ENCODE results near the gene SH2D3A. TPM values are rescaled to one million over a fixed set of nuclear protein-coding genes. Genes with fewer than 3 reads are reported as not detected.

The SH2D3A gene
- total and polyA plus RNA-seq, 8 donors = 10.1 to 33.0 (median 14.2) TPM

GRCh38 chr19:6728346-6728745 is 38.9 kb downstream of the SH2D3A start:
- H3K4me1 ChIP-seq = peaks cover 0 to 38% (median 26%) of the 10 kb centered on the region in 3 donors
- H3K36me3 ChIP-seq = peaks cover 0 to 17% (median 0%) of the 10 kb centered on the region in 3 donors
- FAIRE-seq = no peak
- H3K27me3 ChIP-seq = no peaks in the 10 kb centered on the region
- H3K9me3 ChIP-seq = no peaks in the 10 kb centered on the region
- peak in 1 of 6 donors; percentile 36 for DNase-seq
- WGBS, 2 donors = 52% methylated on average over 8 of the region's 8 CpGs
- no peak overlapping the region for H3K4me3 ChIP-seq
- ATAC-seq = peak in 2 of 4 donors; percentile 3 to 4
- TF ChIP-seq CTCF (IDR thresholded peaks at IDR 0.05) = no peak
- intact Hi-C loops (cut with DNase I) = no loop called here
- H3K27ac ChIP-seq = peak overlapping the region in 2 of 4 donors; percentile 23 to 89

GRCh38 chr19:6725513-6726231 is 41.6 kb downstream of the SH2D3A start:
- Histone ChIP-seq H3K36me3 (no peaks in the 10 kb centered on the region), H3K4me1 (peaks cover 7 to 65% (median 39%) of the 10 kb centered on the region in 3 donors), H3K27me3 (no peaks in the 10 kb centered on the region), H3K27ac (peak overlapping the region; percentile 18 to 86 (median 73)), H3K9me3 (no peaks in the 10 kb centered on the region), H3K4me3 (peak overlapping the region in 1 of 4 donors; percentile 4)
- WGBS, 2 donors = 73 to 74% methylated on average over 16 of the region's 16 CpGs
- ATAC-seq = peak; percentile 39 to 71 (median 54)
- no peak for TF ChIP-seq CTCF (IDR thresholded peaks at IDR 0.05)
- intact Hi-C loops (cut with DNase I) = no loop called here
- DNase-seq = no peak
- no peak for FAIRE-seq

DNA sequence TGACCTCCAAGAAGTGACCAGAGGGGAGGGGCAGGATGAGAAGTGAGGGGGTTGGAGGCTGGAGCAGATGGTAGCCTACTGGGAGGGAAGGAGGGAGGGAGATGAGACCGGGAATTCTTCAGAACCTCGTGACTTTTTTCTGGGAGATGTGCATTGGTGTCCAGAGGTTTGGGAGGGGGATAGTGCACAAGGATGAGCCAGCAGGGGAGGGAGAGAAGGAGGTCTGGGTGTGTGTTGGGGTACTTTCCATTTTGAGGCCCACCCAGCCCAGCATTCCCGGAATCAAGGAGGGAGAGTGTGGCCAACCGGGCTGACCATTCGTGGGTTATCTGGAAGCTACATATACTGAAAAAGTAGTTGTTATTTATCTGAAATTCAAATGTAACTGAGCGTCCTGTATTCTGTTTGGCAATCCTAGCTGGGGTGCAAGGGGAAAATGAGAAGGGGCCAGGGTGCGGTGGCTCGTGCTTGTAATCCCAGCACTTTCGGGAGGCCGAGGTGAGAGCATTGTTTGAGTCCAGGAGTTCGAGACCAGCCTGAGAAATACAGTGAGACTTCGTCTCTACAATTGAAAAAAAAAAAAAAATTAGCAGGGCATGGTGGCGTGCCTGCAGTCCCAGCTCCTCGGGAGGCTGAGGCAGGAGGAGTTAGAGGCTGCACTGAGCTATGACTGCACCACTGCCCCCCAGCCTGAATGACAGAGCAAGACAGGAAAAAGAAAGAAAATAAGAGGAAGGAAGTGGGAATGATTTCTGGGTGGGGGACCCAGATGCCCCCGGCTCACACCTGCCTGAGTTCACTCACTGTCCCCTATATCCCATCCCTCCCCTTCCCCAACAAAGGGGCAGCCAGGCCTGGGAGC is 42.4 kb downstream of the SH2D3A start:
- H3K27ac ChIP-seq = peak overlapping the region; percentile 18 to 86 (median 73)
- DNase-seq (no peak), ATAC-seq (peak in 1 of 4 donors; percentile 1), FAIRE-seq (no peak)
- no peak for TF ChIP-seq CTCF (IDR thresholded peaks at IDR 0.05)
- intact Hi-C loops (cut with DNase I) = no loop called here
- WGBS, 2 donors = 67% methylated on average over 15 of the region's 15 CpGs
- no peaks in the 10 kb centered on the region for H3K36me3 ChIP-seq
- H3K4me3 ChIP-seq = peak overlapping the region in 1 of 4 donors; percentile 4
- H3K4me1 ChIP-seq = peaks cover 7 to 65% (median 39%) of the 10 kb centered on the region in 3 donors
- no peaks in the 10 kb centered on the region for H3K9me3 ChIP-seq
- H3K27me3 ChIP-seq = no peaks in the 10 kb centered on the region

DNA sequence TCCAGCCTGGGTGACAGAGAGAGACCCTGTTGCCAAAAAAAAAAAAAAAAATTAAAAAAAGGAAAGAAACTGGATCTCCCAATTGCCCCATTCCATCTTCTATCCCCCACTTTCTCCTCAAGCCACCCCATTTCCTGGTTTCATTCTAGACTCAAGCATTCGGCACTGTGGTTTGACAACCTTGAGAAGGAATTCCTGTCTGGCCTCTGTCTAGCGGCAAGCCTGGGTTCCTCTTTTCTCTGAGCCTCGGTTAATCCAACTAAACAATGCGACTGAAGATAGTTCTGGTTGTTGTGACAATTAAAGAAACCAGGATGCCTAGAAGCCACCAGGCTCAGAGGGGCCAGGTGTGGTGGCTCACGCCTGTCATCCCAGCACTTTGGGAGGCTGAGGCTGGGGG is 43.5 kb downstream of the SH2D3A start:
- Histone ChIP-seq H3K27me3 (no peaks in the 10 kb centered on the region), H3K9me3 (no peaks in the 10 kb centered on the region), H3K36me3 (no peaks in the 10 kb centered on the region), H3K4me1 (peaks cover 7 to 62% (median 39%) of the 10 kb centered on the region in 3 donors), H3K27ac (peak overlapping the region; percentile 62 to 86 (median 78)), H3K4me3 (peak overlapping the region in 1 of 4 donors; percentile 17)
- DNase-seq (no peak), FAIRE-seq (no peak), ATAC-seq (peak in 1 of 4 donors; percentile 12)
- 52 to 58% methylated on average over 5 of the region's 5 CpGs for WGBS, 2 donors
- intact Hi-C loops (cut with DNase I) = no loop called here
- no peak for TF ChIP-seq CTCF (IDR thresholded peaks at IDR 0.05)

Data from pancreas (tissue), 10 donors.